Muscle layer of colon (tissue), 2 donors: Measurements from ENCODE around the gene WNK3.

Experiments
- H3K27ac ChIP-seq: one replicate; pipeline ENCODE4 v1.7.0; 2013; ENCODE audit warnings: low read depth, mild to moderate bottlenecking, low read length, moderate library complexity
- H3K27me3 ChIP-seq, 2 donors: one replicate each; pipeline ENCODE4 v1.7.0; 2013; ENCODE audit warnings: low read length in 2 of 2, mild to moderate bottlenecking in 2 of 2; ENCODE audit not compliant: insufficient read depth in 2 of 2, control insufficient read depth in 1 of 2
- H3K36me3 ChIP-seq: one replicate; pipeline ENCODE4 v1.7.0; 2013; ENCODE audit warnings: mild to moderate bottlenecking, low read length; ENCODE audit not compliant: insufficient read depth
- H3K4me1 ChIP-seq: one replicate; pipeline ENCODE4 v1.7.0; 2013; ENCODE audit warnings: mild to moderate bottlenecking, low read length; ENCODE audit not compliant: insufficient read depth
- H3K4me3 ChIP-seq, 2 donors: one replicate each; pipeline ENCODE4 v1.7.0; 2013; ENCODE audit warnings: low read length in 2 of 2, low read depth in 1 of 2, mild to moderate bottlenecking in 1 of 2, moderate library complexity in 1 of 2
- H3K9ac ChIP-seq: one replicate; pipeline ENCODE4 v1.7.0; 2013; ENCODE audit warnings: low read length
- H3K9me3 ChIP-seq: one replicate; pipeline ENCODE4 v1.7.0; 2013; ENCODE audit warnings: mild to moderate bottlenecking, low read length
- donor health status: abdominal sarcoma.
- donor health status: Adenocarcinoma of cecum.

Gene WNK3

DNA sequence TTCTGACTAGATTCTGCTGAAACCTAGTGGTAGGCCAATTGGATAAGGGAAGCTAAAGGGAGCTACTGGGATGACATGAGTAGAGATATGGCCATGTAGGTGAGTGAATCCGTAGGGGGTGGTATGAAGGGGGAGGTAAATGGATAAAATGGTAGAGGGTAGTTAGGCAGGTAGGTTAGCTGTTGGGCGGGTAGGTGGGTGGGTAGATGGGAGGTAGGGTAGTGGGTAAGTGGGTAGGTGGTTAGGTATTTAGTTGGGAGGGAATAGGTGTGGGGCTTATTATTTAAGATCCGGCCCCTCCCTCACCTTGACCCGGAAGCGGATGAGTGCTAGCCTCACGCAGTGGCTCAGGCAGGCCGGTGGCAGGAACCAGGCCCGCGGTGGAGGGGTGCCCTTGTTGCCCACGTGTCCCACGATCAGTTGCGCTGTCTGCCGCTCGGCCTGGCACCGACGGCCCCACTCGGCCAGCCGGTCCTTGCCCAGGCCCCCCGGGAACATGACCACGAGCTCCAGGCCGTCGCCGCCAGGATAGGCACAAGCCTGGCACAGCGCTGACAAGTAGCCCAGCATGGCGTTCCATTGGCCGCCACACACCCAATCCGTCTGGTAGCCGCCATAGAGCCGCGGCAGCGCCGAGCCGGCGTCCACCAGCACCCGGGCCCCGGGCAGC, 175.5 kb downstream of the WNK3 start:
- H3K9ac ChIP-seq: peak overlapping the region; percentile 4
- H3K27me3 ChIP-seq: peaks cover 0 to 4% of the 10 kb centered on the region in 2 donors
- H3K4me3 ChIP-seq: peak overlapping the region; percentile 48 to 64
- no peaks in the 10 kb centered on the region for H3K9me3 ChIP-seq
- H3K36me3 ChIP-seq: no peaks in the 10 kb centered on the region
- H3K27ac ChIP-seq: peak overlapping the region; percentile 80
- H3K4me1 ChIP-seq: peaks cover 16% of the 10 kb centered on the region

DNA sequence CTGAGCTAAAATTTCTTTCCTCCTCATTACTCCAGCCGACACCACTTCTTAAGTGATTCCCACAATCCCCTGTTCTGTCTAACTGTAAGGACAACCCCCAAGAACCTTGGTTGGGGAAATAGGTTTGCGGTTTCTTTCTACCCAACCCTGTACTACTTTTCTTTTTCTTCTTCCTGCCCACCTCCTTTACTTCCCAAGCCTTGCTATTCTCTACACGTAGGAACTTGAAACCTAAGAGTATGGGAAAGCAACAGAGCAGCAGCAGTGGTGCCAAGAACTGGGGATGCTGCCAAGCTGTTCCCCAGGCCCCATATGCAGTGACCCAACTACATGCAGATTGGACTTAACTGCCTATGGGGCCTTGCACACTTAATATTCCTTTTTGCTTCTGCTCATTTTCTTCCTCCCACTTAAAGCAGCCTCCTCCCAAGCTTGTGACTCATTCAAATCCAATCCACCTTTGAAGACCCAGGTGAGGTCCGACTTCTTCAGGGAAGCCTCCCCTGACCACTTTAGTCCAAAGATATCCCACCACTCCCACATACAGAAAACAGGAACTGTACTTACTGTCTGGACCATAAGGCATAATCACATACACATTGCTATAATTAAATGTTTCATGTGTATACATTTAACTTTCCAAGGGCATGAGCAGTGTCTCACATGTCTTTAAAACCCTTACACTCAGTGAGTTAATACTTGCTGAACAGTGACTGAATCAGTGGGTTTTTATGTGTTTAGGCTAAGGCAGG, 176.5 kb downstream of the WNK3 start:
- no peaks in the 10 kb centered on the region for H3K36me3 ChIP-seq
- H3K27me3 ChIP-seq: peaks cover 0 to 4% of the 10 kb centered on the region in 2 donors
- H3K9me3 ChIP-seq: no peaks in the 10 kb centered on the region
- H3K4me1 ChIP-seq: peaks cover 16% of the 10 kb centered on the region
- H3K4me3 ChIP-seq: peak overlapping the region in 1 of 2 donors; percentile 48
- H3K27ac ChIP-seq: no peak overlapping the region
- peak overlapping the region; percentile 4 for H3K9ac ChIP-seq

DNA sequence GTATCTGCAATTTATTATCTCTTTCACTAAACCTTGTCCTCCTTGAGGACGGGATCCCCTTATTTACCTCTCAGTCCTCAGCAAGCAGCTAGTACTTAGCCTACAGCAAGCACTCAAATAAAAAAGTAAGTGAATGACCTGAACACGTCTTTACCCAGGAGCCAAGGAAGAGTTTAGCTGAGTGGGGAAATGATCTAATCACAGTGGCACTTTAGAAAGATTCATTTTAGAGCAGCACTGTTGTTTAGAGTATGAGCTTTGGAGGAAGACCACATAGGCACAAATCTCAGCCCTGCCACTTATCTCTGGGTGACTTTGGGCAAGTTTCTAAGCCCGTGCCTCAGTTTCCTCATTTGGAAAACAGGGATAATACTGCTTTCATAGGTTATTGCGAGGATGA, 177.4 kb downstream of the WNK3 start:
- H3K36me3 ChIP-seq: no peaks in the 10 kb centered on the region
- H3K4me1 ChIP-seq: peaks cover 16% of the 10 kb centered on the region
- H3K27me3 ChIP-seq: peaks cover 0 to 4% of the 10 kb centered on the region in 2 donors
- H3K27ac ChIP-seq: no peak overlapping the region
- H3K9ac ChIP-seq: no peak overlapping the region
- no peak overlapping the region for H3K4me3 ChIP-seq
- no peaks in the 10 kb centered on the region for H3K9me3 ChIP-seq

DNA sequence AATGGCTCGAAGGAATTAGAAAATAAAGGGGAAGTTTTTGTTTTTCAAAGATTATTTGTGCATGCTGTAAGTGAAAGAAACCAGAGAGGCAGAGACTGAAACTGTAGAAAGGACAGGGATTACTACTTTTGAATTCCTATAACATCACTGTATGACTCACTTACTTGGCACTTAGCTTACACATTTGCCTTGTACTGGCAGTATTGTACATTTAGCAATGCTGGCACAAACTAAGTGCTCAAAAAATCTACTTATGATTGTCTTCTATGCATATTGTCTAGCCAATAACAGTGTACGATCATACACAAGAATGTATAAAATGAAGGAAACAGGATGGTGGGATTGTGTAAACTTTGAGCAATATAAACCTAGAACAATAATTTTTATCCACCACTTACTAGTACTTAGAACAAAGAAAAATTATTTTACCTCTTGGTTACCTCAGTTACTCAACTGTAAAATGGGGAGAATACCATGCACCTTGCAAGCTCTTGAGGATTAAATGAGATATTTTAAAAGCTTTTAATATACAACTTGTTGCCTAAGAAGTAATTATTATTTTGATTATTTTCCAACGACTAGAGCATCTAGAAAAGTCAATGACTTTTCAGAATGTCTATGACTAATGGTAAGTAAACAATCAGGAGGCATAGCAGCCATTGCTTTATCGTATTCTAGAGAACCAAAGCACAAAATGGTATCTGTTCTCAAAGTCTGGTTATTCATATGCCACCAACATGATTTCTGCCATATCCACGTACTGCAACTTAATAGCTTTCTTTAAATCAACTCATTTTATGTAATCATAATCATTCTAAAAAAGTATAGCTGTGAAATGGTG, 179.5 kb downstream of the WNK3 start:
- no peaks in the 10 kb centered on the region for H3K9me3 ChIP-seq
- H3K36me3 ChIP-seq: no peaks in the 10 kb centered on the region
- no peak overlapping the region for H3K9ac ChIP-seq
- peaks cover 16% of the 10 kb centered on the region for H3K4me1 ChIP-seq
- no peak overlapping the region for H3K27ac ChIP-seq
- peaks cover 0 to 4% of the 10 kb centered on the region in 2 donors for H3K27me3 ChIP-seq
- no peak overlapping the region for H3K4me3 ChIP-seq

DNA sequence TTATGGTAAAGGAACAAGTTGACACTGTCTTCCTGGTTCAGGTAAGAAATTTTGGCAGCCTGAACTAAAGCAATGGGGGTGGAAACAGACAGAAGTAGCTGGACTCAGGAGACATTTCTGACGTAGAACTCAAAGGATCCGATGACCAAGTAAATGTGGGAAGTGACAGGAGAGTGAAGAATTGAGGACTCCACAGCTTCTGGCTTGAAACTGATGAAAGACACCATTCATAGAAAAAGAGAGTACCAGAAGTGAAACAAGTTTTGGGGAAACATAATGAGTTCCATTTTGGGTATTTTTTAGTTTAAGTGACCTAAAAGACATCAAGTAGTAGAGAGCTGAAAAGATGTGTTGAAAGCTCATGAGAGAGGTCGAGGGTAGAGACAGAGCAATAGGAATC, 180.5 kb downstream of the WNK3 start:
- H3K4me3 ChIP-seq: no peak overlapping the region
- H3K27ac ChIP-seq: no peak overlapping the region
- peaks cover 0 to 4% of the 10 kb centered on the region in 2 donors for H3K27me3 ChIP-seq

DNA sequence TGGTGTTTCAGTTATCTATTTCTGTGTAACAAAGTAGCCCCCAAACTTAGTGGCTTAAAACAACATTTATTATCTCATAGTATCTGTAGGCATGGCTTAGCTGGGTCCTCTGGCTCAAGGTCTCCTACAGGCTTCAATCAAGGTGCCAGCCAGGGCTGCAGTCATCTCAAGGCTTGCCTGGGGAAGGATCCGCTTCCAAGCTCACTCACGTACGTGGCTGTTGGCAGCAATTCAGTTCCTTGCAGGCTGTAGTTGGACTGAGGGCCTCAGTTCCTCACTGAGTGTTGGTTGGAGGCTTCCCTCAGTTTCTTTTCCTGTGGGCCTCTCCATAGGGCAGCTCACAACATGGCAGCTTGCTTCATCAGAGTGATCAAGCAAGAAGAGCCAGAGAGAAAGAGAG, 184.1 kb downstream of the WNK3 start:
- no peak overlapping the region for H3K9ac ChIP-seq

More for the DNA sequence above, 180.5 kb downstream of the WNK3 start:
- H3K9me3 ChIP-seq: no peaks in the 10 kb centered on the region
- peaks cover 16% of the 10 kb centered on the region for H3K4me1 ChIP-seq
- no peak overlapping the region for H3K9ac ChIP-seq
- H3K36me3 ChIP-seq: no peaks in the 10 kb centered on the region

DNA sequence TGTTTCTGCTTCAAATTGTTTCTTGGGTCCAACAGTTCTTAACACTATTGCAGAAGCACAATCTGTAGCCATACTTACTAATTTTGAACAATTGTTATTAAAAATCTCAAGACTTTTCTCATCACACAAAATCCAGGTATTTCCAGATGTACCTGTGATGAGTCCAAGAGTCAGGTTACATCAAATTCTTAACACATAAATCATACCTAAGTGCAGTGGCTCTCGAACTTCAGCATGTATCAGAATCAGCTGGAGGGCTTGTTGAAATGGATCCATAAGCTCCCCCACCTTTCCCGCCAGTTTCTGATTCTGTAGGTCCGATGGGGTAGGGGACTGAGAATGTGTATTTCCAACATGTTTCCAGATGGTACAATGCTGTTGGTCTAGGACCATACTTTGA, 185.4 kb downstream of the WNK3 start:
- H3K4me3 ChIP-seq: no peak overlapping the region
- H3K9ac ChIP-seq: no peak overlapping the region
- H3K36me3 ChIP-seq: no peaks in the 10 kb centered on the region
- H3K27me3 ChIP-seq: no peaks in the 10 kb centered on the region
- H3K27ac ChIP-seq: no peak overlapping the region
- H3K4me1 ChIP-seq: no peaks in the 10 kb centered on the region
- H3K9me3 ChIP-seq: no peaks in the 10 kb centered on the region

More for the DNA sequence above, 184.1 kb downstream of the WNK3 start:
- H3K9me3 ChIP-seq: no peaks in the 10 kb centered on the region
- no peak overlapping the region for H3K27ac ChIP-seq
- no peaks in the 10 kb centered on the region for H3K36me3 ChIP-seq
- no peaks in the 10 kb centered on the region for H3K27me3 ChIP-seq
- no peak overlapping the region for H3K4me3 ChIP-seq
- H3K4me1 ChIP-seq: no peaks in the 10 kb centered on the region

DNA sequence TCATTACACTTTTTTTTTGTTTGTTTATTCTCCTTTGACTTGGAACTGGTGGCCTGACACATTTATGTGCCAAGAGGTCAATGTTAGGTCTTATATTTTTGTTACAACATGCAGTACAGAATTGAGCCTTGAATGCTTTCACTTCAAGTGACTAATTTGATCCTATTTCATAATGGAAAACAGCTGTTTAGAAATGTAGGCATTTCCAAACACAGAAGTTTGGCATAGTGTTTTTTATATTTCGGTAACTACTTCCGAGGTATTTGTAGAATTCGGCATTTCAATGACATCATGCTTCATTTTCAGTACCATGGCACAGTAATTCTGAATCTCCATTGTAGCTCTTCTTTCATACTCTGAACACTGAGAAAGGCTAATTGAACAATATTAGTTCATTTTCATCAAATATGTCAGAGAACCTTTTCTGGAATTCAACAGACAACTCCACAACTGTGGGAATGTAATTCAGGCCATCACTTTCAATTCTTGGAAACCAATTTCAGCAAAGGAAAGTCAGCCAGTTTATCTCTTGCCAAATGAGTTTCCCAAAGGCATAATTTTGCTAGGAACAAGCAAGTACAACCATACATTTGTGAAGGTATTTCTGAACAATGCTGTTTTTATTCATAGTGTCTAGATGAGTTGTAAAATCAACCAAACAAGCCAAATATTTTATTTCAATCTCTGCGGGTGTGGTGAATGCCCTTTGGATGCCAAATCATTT, 186.2 kb downstream of the WNK3 start:
- Histone ChIP-seq H3K36me3 (no peaks in the 10 kb centered on the region), H3K27ac (no peak overlapping the region), H3K9ac (no peak overlapping the region), H3K4me3 (no peak overlapping the region), H3K9me3 (no peaks in the 10 kb centered on the region), H3K4me1 (no peaks in the 10 kb centered on the region), H3K27me3 (no peaks in the 10 kb centered on the region)

DNA sequence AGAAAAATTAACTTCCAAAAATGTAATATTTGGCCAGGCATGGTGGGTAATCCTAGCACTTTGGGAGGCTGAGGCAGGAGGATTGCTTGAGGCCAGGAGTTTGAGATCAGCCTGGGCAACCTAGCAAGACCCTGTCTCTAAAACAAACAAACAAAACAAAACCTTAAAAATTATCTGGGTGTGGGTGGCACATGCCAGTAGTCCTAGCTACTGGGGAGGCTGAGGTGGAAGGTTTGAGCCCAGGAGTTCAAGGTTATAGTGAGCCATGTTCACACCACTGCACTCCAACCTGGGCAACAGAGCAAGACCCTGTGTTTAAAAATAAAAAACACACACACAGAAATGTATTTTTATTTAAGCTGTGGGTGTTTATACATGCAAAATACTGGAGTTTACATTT, 186.8 kb downstream of the WNK3 start:
- Histone ChIP-seq H3K27me3 (no peaks in the 10 kb centered on the region), H3K9ac (no peak overlapping the region), H3K9me3 (no peaks in the 10 kb centered on the region), H3K36me3 (no peaks in the 10 kb centered on the region), H3K27ac (no peak overlapping the region), H3K4me3 (no peak overlapping the region), H3K4me1 (no peaks in the 10 kb centered on the region)

DNA sequence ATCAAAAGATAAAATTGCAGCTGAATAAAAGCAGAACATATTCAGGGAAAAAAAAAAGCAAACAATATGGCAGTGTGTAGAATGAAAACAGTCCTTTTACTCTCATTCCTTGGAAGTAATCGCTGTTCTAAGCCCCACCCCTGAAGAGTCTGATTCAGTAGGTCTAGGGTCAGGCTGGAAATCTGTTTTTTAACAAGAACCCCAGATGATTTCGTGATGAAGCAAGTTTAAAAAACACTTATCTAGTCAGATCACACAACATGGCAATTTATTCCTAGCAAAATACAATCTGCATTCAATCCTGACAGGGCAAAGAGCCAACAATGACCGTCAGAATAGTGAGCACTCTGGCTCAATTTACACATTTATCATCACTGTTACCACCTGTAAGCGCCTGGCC, 190.9 kb downstream of the WNK3 start:
- Histone ChIP-seq H3K27me3 (no peaks in the 10 kb centered on the region), H3K9ac (no peak overlapping the region), H3K4me3 (no peak overlapping the region), H3K9me3 (no peaks in the 10 kb centered on the region), H3K36me3 (no peaks in the 10 kb centered on the region), H3K27ac (no peak overlapping the region), H3K4me1 (no peaks in the 10 kb centered on the region)

DNA sequence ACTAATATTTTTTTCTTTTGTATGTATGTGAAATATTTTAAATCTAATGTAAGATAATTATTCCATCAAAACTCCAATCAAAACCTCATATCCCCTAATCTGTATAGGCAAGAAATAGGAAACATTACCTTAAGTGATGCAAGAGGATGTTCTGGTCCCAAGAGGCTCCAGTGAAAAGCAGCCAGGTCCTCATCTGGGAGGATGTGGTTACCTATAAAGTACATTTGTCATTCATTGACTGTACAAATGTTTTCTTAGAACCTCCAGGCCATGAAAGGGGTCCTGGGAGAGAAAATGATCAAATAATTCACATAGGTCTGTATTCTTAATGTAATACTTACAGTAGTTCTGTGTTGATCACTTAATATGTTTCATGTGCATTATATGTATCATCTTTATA, 200.3 kb downstream of the WNK3 start:
- Histone ChIP-seq H3K4me3 (no peak overlapping the region), H3K36me3 (peaks cover 4% of the 10 kb centered on the region), H3K9me3 (no peaks in the 10 kb centered on the region), H3K9ac (no peak overlapping the region), H3K4me1 (no peaks in the 10 kb centered on the region), H3K27ac (no peak overlapping the region), H3K27me3 (no peaks in the 10 kb centered on the region)
